Measurements from ENCODE around the gene MARCHF10.

DNA sequence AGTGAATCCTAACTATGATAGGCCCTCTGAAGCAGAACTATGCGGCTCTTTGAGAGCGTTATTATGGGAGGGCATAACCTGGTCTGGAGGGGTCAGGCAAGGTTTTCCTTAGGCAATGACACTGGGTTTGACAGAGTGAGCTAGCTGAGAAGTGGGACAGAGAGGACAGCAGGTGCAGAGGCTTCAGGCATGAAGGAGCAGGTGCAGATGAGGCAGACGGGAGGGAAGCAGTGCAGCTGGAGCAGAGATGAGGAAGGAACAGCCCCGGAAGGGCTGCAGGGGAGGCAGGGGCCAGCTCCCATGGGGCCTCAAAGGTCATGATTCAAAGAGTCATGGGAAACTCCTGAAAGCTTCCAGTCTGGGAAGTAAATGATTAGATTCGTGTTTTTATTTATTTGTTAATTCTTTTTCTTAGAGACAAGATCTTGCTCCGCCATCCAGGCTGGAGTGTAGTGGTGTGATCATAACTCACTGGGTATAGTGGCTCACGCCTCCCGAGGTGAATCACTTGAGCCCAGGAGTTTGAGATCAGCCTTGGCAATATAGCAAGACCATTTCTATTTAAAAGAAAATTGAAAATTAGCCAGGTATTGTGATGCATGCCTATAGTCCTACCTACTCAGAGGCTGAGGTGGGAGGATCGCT lies 5.4 kb downstream of the MARCHF10 start:
- TF ChIP-seq, protein P1, sequence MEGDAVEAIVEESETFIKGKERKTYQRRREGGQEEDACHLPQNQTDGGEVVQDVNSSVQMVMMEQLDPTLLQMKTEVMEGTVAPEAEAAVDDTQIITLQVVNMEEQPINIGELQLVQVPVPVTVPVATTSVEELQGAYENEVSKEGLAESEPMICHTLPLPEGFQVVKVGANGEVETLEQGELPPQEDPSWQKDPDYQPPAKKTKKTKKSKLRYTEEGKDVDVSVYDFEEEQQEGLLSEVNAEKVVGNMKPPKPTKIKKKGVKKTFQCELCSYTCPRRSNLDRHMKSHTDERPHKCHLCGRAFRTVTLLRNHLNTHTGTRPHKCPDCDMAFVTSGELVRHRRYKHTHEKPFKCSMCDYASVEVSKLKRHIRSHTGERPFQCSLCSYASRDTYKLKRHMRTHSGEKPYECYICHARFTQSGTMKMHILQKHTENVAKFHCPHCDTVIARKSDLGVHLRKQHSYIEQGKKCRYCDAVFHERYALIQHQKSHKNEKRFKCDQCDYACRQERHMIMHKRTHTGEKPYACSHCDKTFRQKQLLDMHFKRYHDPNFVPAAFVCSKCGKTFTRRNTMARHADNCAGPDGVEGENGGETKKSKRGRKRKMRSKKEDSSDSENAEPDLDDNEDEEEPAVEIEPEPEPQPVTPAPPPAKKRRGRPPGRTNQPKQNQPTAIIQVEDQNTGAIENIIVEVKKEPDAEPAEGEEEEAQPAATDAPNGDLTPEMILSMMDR (IDR thresholded peaks at IDR 0.05): no peak
- no peak for TF ChIP-seq POLR2A (IDR thresholded peaks at IDR 0.05)
